NB4 (cell line): Measurements from ENCODE around the gene SLC25A48.

Experiments
- CTCF ChIP-seq: IDR thresholded peaks from one replicate; pipeline ENCODE4 v1.5.1; 2012; ENCODE audit warnings: low read depth, low read length
- POLR2A ChIP-seq: IDR thresholded peaks from 2 replicates; pipeline ENCODE4 v1.6.1; 2011; ENCODE audit warnings: mild to moderate bottlenecking; ENCODE audit not compliant: insufficient read length; ENCODE audit errors: extremely low read depth

- TF ChIP-seq CTCF (no peak), POLR2A (no peak)
Measured at GRCh38 chr5:135826221-135826525, 8.3 kb upstream of the SLC25A48 start.
